Transverse colon (tissue), 4 donors: ENCODE measurements around the gene LRRC19. TPM values are rescaled to one million over a fixed set of nuclear protein-coding genes. Genes with fewer than 3 reads are reported as not detected.

Experiments
- DNase-seq: peaks from one replicate; pipeline ENCODE4 v3.0.0-alpha.2; 2019
- H3K27ac ChIP-seq, 4 donors: fragments of 200-600 bp; sonication (generic); 2 replicates each; pipeline ENCODE4 v1.5.1; 2016 to 2018; ENCODE audit warnings: inconsistent platforms in 4 of 4
- H3K27me3 ChIP-seq: fragments of 200-600 bp; sonication (generic); 2 replicates; pipeline ENCODE4 v1.5.1; 2017; ENCODE audit warnings: inconsistent platforms
- H3K36me3 ChIP-seq, 4 donors: fragments of 200-600 bp; sonication (generic); 2 replicates each; pipeline ENCODE4 v1.5.1; 2017 to 2019; ENCODE audit warnings: inconsistent platforms in 4 of 4
- H3K4me1 ChIP-seq, 4 donors: fragments of 200-600 bp; sonication (generic); 2 replicates each; pipeline ENCODE4 v1.5.1; 2017 to 2020; ENCODE audit warnings: inconsistent platforms in 4 of 4
- H3K4me3 ChIP-seq, 4 donors: fragments of 200-600 bp; sonication (generic); 1 replicate in 1 of 4; 2 replicates in 3 of 4; pipeline versions ENCODE4 v1.5.1 to v1.6.1; 2017 to 2019; ENCODE audit warnings: inconsistent platforms in 4 of 4
- H3K9me3 ChIP-seq, 2 donors: fragments of 200-600 bp; sonication (generic); 2 replicates each; pipeline ENCODE4 v1.5.1; 2017 to 2019; ENCODE audit warnings: inconsistent platforms in 2 of 2
- CTCF ChIP-seq, 5 experiments: fragments of 200-600 bp in 3 of 5; fragments of 450-650 bp in 2 of 5; sonication (generic) in 3 of 5; IDR thresholded peaks; 1 replicate in 2 of 5; 2 replicates in 3 of 5; pipeline ENCODE4 v1.5.1; 2016 to 2017; ENCODE audit warnings: antibody characterized with exemption in 5 of 5, inconsistent platforms in 3 of 5, mild to moderate bottlenecking in 2 of 5, moderate library complexity in 1 of 5
- EP300 ChIP-seq: sonication (generic); formaldehyde crosslinking; IDR thresholded peaks from one replicate; pipeline ENCODE4 v1.6.1; 2017; ENCODE audit warnings: antibody characterized with exemption, low read depth
- POLR2A ChIP-seq: fragments of 450-650 bp; IDR thresholded peaks from one replicate; pipeline ENCODE4 v1.6.1; 2016; ENCODE audit warnings: antibody characterized with exemption, mild to moderate bottlenecking, moderate library complexity
- POLR2AphosphoS5 ChIP-seq, 3 donors: sonication (generic); formaldehyde crosslinking; IDR thresholded peaks; one replicate each; pipeline ENCODE4 v1.6.1; 2016; ENCODE audit warnings: antibody characterized with exemption in 3 of 3
- WGBS, 2 donors: methylation state at CpG; one replicate each; pipeline ENCODE4 v1.1.5; 2018; ENCODE audit warnings: low coverage in 1 of 2; 5-methylcytosine and 5-hydroxymethylcytosine counted together
- in situ Hi-C, 4 donors: fragments of 200-750 bp; cut with MboI; loops; one replicate each; pipeline versions ENCODE4 v1.15.0 to v1.15.1; 2017; ENCODE audit warnings: low sequenced_read_pairs in 3 of 4, low pct_ligation_motif_present in 1 of 4, low pct_unique_long_range_greater_than_20kb in 1 of 4
- intact Hi-C: fragments of 100-400 bp; cut with DNase I; formaldehyde crosslinking; loops from one replicate; pipeline ENCODE4 v1.15.1; 2023; ENCODE audit warnings: low total_unique reads
- total RNA-seq, 4 donors: library from RNA; depleted of rRNA; stranded (reverse); fragments of >200 nt; gene quantifications; one replicate each; pipeline ENCODE4 v1.1.0, GENCODE V29; 2016

Gene LRRC19
- total RNA-seq, 4 donors from 2014 or later, result 31.0 to 102 (median 86.3) TPM

- DNase-seq, result peak; percentile 91
- intact Hi-C loops (loop anchor here (5.0 kb wide), 1 partner anchor 50 kb away; no protein-coding TSS in a partner anchor), in situ Hi-C loops (no loop called here)
- no peaks in the 10 kb centered on the region for H3K9me3 ChIP-seq
- 0% methylated on average over 2 to 57 of the region's 76 CpGs for WGBS, 2 donors
- peak; percentile 76 for TF ChIP-seq POLR2A
- no peak for TF ChIP-seq EP300
- peak in 3 of 5 experiments; percentile 19 to 55 (median 34) for TF ChIP-seq CTCF (IDR thresholded peaks at IDR 0.05)
- TF ChIP-seq POLR2AphosphoS5 (IDR thresholded peaks at IDR 0.05), result peak; percentile 48 to 88 (median 79)
- peaks cover 18 to 32% (median 21%) of the 10 kb centered on the region in 4 donors for H3K4me1 ChIP-seq
- peak within 1 kb of the TSS; percentile 93 to 96 (median 94) for H3K27ac ChIP-seq
- no peaks in the 10 kb centered on the region for H3K27me3 ChIP-seq
- peak within 1 kb of the TSS; percentile 77 to 91 (median 80) for H3K4me3 ChIP-seq
- no peaks in the 10 kb centered on the region for H3K36me3 ChIP-seq
These were observed 58.4 kb downstream of the LRRC19 start, which contains the start of gene PLAA for GRCh38 chr9:26946753-26947727. Gene PLAA, minus strand, starts transcription at chr9:26947242. Its CDS starts 197 bp downstream, at chr9:26947045.

GRCh38 chr9:26945591-26945990, 59.9 kb downstream of the LRRC19 start:
- no peak for TF ChIP-seq POLR2AphosphoS5 (IDR thresholded peaks at IDR 0.05)
- TF ChIP-seq EP300, result no peak
- no peak for TF ChIP-seq POLR2A
- TF ChIP-seq CTCF (IDR thresholded peaks at IDR 0.05), result no peak
- no peak for DNase-seq
- H3K27ac ChIP-seq, result peak overlapping the region in 1 of 4 donors; percentile 96
- WGBS, 2 donors, result 29 to 31% methylated on average over 2 of the region's 2 CpGs
- intact Hi-C loops (loop anchor here (5.0 kb wide), 1 partner anchor 48 kb away; no protein-coding TSS in a partner anchor), in situ Hi-C loops (no loop called here)
- peak overlapping the region in 1 of 4 donors; percentile 91 for H3K4me3 ChIP-seq
- no peaks in the 10 kb centered on the region for H3K9me3 ChIP-seq
- no peaks in the 10 kb centered on the region for H3K27me3 ChIP-seq
- peaks cover 18 to 39% (median 24%) of the 10 kb centered on the region in 4 donors for H3K4me1 ChIP-seq
- no peaks in the 10 kb centered on the region for H3K36me3 ChIP-seq

Other genes starting within 250 kb of the LRRC19 start
- 100 to 1,000 TPM in 1 of 4 donors, 10 to 100 TPM in 3; 27.3 to 103 (median 40.3) TPM for gene CAAP1, start 112.9 kb downstream of the LRRC19 start, total RNA-seq
- 10 to 100 TPM; 12.0 to 30.2 (median 28.0) TPM for gene PLAA, start 58.4 kb downstream of the LRRC19 start, total RNA-seq
- gene IFT74, start 49.3 kb downstream of the LRRC19 start, total RNA-seq, result 10 to 100 TPM in 2 of 4 donors, 1 to 10 TPM in 2; 1.9 to 14.3 (median 9.0) TPM
- 1 to 10 TPM; 1.5 to 4.0 (median 3.0) TPM for gene TEK, start 103.6 kb upstream of the LRRC19 start, total RNA-seq